ENCODE data around the gene ARHGEF28. TPM values are rescaled to one million over a fixed set of nuclear protein-coding genes. Genes with fewer than 3 reads are reported as not detected.

ARHGEF28 gene
- total and polyA plus RNA-seq, 9 of the 15 experiments (the other 6 are each of a cell fraction or from before 2014, with no cell fraction given) = 0.27 TPM; not detected in 8

DNA sequence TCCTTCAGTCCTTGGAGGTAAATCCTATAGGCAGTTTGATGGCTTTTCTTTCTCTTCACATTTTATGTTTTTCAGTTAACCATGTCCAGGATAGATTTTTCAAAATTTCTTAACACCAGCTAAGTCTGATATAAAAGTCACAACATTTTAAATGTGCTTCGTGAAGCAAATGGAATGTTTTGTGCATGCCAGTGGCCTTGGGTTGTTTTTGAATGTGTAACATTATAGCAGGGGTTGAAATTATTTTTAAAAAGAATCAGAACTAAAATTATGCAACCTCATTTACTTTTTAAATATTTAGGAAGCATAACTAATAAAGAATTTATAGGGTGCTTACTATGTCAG lies 201.1 kb downstream of the ARHGEF28 start:
- no peaks in the 10 kb centered on the region for H3K4me1 ChIP-seq (replicated peaks in 1 of 2; ENCODE audit: control insufficient read depth in 2 of 2, insufficient read depth in 2 of 2, low read length in 2 of 2)
- ChIA-PET CTCF (ENCODE audit: low intra/inter-chr PET ratio) (no interaction called here), POLR2A (interaction anchor here (1.9 kb wide), 1 partner anchor 10 kb away, joined by 4 read pairs; no protein-coding TSS in a partner anchor)
- DNase-seq (ENCODE audit: extremely low read depth in 1 of 4, low spot score in 3 of 4) = no peak
- no peaks in the 10 kb centered on the region for H4K20me1 ChIP-seq (replicated peaks; ENCODE audit: control insufficient read depth, insufficient read depth, low read length)
- no peak overlapping the region for H2AFZ ChIP-seq (ENCODE audit: low read depth, low read length)
- H3K9ac ChIP-seq (ENCODE audit: insufficient read depth in 1 of 2, low read depth in 2 of 2, low read length in 2 of 2) = no peak overlapping the region
- H3K36me3 ChIP-seq (ENCODE audit: control insufficient read depth, insufficient read depth, low read length) = no peaks in the 10 kb centered on the region
- H3K79me2 ChIP-seq (ENCODE audit: control insufficient read depth, insufficient read depth, low read length) = no peaks in the 10 kb centered on the region
- H3K27ac ChIP-seq (ENCODE audit: extremely low read depth, low read depth, low read length) = no peak overlapping the region
- peaks cover 0 to 12% of the 10 kb centered on the region in 2 experiments; a peak in 3 of 5 replicates for H3K27me3 ChIP-seq (ENCODE audit: control insufficient read depth in 2 of 2, insufficient read depth in 2 of 2, low read length in 2 of 2)
- no peak overlapping the region for H3K4me2 ChIP-seq (ENCODE audit: insufficient read depth, low read length)
- BruUV-seq (replicated peaks) = no TSS peak
- no peaks in the 10 kb centered on the region for H3K9me3 ChIP-seq (replicated peaks; ENCODE audit: control insufficient read depth, insufficient read depth, low read depth, low read length)
- WGBS (ENCODE audit: insufficient coverage, low coverage, missing lambda C conversion rate) = 0% methylated on average over 1 of the region's 1 CpG
- in situ Hi-C loops (cut with MboI) (no loop called here), intact Hi-C loops (cut with micrococcal nuclease) (no loop called here)
- H3K9me1 ChIP-seq (ENCODE audit: control insufficient read depth, insufficient read depth, low read length) = no peaks in the 10 kb centered on the region
- FAIRE-seq = no peak
- no peak for ATAC-seq
- H3K4me3 ChIP-seq = no peak overlapping the region
- TF ChIP-seq, protein P1, sequence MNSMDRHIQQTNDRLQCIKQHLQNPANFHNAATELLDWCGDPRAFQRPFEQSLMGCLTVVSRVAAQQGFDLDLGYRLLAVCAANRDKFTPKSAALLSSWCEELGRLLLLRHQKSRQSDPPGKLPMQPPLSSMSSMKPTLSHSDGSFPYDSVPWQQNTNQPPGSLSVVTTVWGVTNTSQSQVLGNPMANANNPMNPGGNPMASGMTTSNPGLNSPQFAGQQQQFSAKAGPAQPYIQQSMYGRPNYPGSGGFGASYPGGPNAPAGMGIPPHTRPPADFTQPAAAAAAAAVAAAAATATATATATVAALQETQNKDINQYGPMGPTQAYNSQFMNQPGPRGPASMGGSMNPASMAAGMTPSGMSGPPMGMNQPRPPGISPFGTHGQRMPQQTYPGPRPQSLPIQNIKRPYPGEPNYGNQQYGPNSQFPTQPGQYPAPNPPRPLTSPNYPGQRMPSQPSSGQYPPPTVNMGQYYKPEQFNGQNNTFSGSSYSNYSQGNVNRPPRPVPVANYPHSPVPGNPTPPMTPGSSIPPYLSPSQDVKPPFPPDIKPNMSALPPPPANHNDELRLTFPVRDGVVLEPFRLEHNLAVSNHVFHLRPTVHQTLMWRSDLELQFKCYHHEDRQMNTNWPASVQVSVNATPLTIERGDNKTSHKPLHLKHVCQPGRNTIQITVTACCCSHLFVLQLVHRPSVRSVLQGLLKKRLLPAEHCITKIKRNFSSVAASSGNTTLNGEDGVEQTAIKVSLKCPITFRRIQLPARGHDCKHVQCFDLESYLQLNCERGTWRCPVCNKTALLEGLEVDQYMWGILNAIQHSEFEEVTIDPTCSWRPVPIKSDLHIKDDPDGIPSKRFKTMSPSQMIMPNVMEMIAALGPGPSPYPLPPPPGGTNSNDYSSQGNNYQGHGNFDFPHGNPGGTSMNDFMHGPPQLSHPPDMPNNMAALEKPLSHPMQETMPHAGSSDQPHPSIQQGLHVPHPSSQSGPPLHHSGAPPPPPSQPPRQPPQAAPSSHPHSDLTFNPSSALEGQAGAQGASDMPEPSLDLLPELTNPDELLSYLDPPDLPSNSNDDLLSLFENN (IDR thresholded peaks at IDR 0.05; ENCODE audit: low read depth in 2 of 2, low read length in 2 of 2) = no peak
- TF ChIP-seq ARID4B (CRISPR knock-in tag; IDR thresholded peaks at IDR 0.05) (no peak), TSC22D4 (tag; IDR thresholded peaks at IDR 0.05) (no peak), ZNF175 (CRISPR knock-in tag; IDR thresholded peaks at IDR 0.05; ENCODE audit: low read depth) (no peak), SOX6 (IDR thresholded peaks at IDR 0.05) (no peak), POLR2AphosphoS2 (IDR thresholded peaks at IDR 0.05; ENCODE audit: low read length) (no peak), SNRNP70 (optimal IDR thresholded peaks at IDR 0.05; ENCODE audit: low read depth, low read length) (no peak), CEBPB (tag; IDR thresholded peaks at IDR 0.05) (no peak), MBD2 (IDR thresholded peaks at IDR 0.05; ENCODE audit: borderline replicate concordance, low read depth) (no peak)
- TF ChIP-seq, protein P2, sequence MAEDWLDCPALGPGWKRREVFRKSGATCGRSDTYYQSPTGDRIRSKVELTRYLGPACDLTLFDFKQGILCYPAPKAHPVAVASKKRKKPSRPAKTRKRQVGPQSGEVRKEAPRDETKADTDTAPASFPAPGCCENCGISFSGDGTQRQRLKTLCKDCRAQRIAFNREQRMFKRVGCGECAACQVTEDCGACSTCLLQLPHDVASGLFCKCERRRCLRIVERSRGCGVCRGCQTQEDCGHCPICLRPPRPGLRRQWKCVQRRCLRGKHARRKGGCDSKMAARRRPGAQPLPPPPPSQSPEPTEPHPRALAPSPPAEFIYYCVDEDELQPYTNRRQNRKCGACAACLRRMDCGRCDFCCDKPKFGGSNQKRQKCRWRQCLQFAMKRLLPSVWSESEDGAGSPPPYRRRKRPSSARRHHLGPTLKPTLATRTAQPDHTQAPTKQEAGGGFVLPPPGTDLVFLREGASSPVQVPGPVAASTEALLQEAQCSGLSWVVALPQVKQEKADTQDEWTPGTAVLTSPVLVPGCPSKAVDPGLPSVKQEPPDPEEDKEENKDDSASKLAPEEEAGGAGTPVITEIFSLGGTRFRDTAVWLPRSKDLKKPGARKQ (CRISPR knock-in tag; IDR thresholded peaks at IDR 0.05) = no peak
- TF ChIP-seq, protein P3, sequence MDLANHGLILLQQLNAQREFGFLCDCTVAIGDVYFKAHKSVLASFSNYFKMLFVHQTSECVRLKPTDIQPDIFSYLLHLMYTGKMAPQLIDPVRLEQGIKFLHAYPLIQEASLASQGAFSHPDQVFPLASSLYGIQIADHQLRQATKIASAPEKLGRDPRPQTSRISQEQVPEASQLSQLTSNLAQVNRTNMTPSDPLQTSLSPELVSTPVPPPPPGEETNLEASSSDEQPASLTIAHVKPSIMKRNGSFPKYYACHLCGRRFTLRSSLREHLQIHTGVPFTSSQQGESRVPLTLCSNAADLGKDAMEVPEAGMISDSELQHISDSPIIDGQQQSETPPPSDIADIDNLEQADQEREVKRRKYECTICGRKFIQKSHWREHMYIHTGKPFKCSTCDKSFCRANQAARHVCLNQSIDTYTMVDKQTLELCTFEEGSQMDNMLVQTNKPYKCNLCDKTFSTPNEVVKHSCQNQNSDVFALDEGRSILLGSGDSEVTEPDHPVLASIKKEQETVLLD (IDR thresholded peaks at IDR 0.05) = no peak
